Fibroblast of lung (primary cell): ENCODE data around the gene KLK8. TPM values are rescaled to one million over a fixed set of nuclear protein-coding genes. Genes with fewer than 3 reads are reported as not detected.

Experiments
- DNase-seq, 2 donors: peaks; one replicate each; pipeline versions ENCODE4 v3.0.0 to v3.0.0-alpha.2; 2010; ENCODE audit warnings: low read depth in 2 of 2
- H2AFZ ChIP-seq: 2 replicates; pipeline ENCODE4 v1.5.1; 2012; ENCODE audit warnings: low read length, control low read depth, inconsistent platforms
- H3K27ac ChIP-seq: 2 replicates; pipeline ENCODE4 v1.5.1; 2011; ENCODE audit warnings: low read length, control low read depth; ENCODE audit not compliant: insufficient read depth
- H3K27me3 ChIP-seq: 2 replicates; pipeline ENCODE4 v1.5.1; 2011; ENCODE audit warnings: mild to moderate bottlenecking, low read length; ENCODE audit not compliant: control insufficient read depth, insufficient read depth
- H3K36me3 ChIP-seq: 2 replicates; pipeline ENCODE4 v1.5.1; 2011; ENCODE audit warnings: low read length; ENCODE audit not compliant: control insufficient read depth, insufficient read depth
- H3K4me1 ChIP-seq: 2 replicates; pipeline ENCODE4 v1.5.1; 2011; ENCODE audit warnings: low read length; ENCODE audit not compliant: control insufficient read depth, insufficient read depth; ENCODE audit errors: extremely low read depth
- H3K4me2 ChIP-seq: 2 replicates; pipeline ENCODE4 v1.5.1; 2011; ENCODE audit warnings: low read length, control low read depth; ENCODE audit not compliant: insufficient read depth; ENCODE audit errors: extremely low read depth
- H3K4me3 ChIP-seq, 4 experiments: fragments of 200-600 bp in 1 of 4; sonication (generic) in 1 of 4; replicated peaks in 1 of 4; 2 replicates each; pipeline ENCODE4 v1.5.1; 2011 to 2016; ENCODE audit warnings: low read length in 4 of 4, low read depth in 3 of 4, mild to moderate bottlenecking in 3 of 4, control low read depth in 2 of 4, inconsistent platforms in 1 of 4, mixed read lengths in 1 of 4; ENCODE audit not compliant: insufficient read depth in 1 of 4; ENCODE audit errors: control extremely low read depth in 1 of 4
- H3K79me2 ChIP-seq: 2 replicates; pipeline ENCODE4 v1.5.1; 2012; ENCODE audit warnings: mild to moderate bottlenecking, low read length, inconsistent platforms; ENCODE audit not compliant: control insufficient read depth, insufficient read depth
- H3K9ac ChIP-seq: 2 replicates; pipeline ENCODE4 v1.5.1; 2011; ENCODE audit warnings: mild to moderate bottlenecking, low read length, control low read depth; ENCODE audit not compliant: insufficient read depth
- H3K9me3 ChIP-seq: 2 replicates; pipeline ENCODE4 v1.5.1; 2012; ENCODE audit warnings: low read depth, low read length; ENCODE audit not compliant: control insufficient read depth, insufficient read depth
- H4K20me1 ChIP-seq: 2 replicates; pipeline ENCODE4 v1.5.1; 2011; ENCODE audit warnings: low read length; ENCODE audit not compliant: control insufficient read depth, insufficient read depth; ENCODE audit errors: extremely low read depth
- EZH2 ChIP-seq: IDR thresholded peaks from 2 replicates; pipeline ENCODE4 v1.5.1; 2012; ENCODE audit warnings: low read length, control low read depth, mild to moderate bottlenecking; ENCODE audit errors: missing control alignments
- polyA plus RNA-seq, 2 donors: library from polyadenylated mRNA; depleted of rRNA in 1 of 2; stranded (reverse) in 1 of 2; unstranded in 1 of 2; fragments of >200 nt; gene quantifications; 2 replicates each; pipeline ENCODE4 v1.2.1, GENCODE V29; 2011 to 2012; ENCODE audit warnings: missing spikeins in 1 of 2
- total RNA-seq: library from RNA; depleted of rRNA; stranded (reverse); fragments of >200 nt; gene quantifications from 2 replicates; pipeline ENCODE4 v1.2.1, GENCODE V29; 2014
- TF ChIP-seq, protein P1 (sequence below), 2 donors: IDR thresholded peaks in 1 of 2; conservative IDR thresholded peaks in 1 of 2; 1 replicate in 1 of 2; 2 replicates in 1 of 2; pipeline ENCODE4 v1.5.1; 2011 to 2012; ENCODE audit warnings: low read length in 2 of 2, control low read depth in 1 of 2, inconsistent platforms in 1 of 2, low read depth in 1 of 2, mild to moderate bottlenecking in 1 of 2

Gene KLK8
- total and polyA plus RNA-seq, 2 donors (not counting 1 experiment from before 2014, with no cell fraction given), result not detected

GRCh38 chr19:51043497-51043896 is 42.1 kb upstream of the KLK8 start:
- DNase-seq, result no peak
- Histone ChIP-seq H3K4me3 (no peak overlapping the region), H3K9ac (no peak overlapping the region), H3K79me2 (no peaks in the 10 kb centered on the region), H4K20me1 (no peaks in the 10 kb centered on the region), H3K4me2 (no peak overlapping the region), H3K4me1 (no peaks in the 10 kb centered on the region), H3K9me3 (no peaks in the 10 kb centered on the region), H2AFZ (no peak overlapping the region), H3K36me3 (no peaks in the 10 kb centered on the region), H3K27me3 (no peaks in the 10 kb centered on the region), H3K27ac (no peak overlapping the region)
- no peak for TF ChIP-seq EZH2
- TF ChIP-seq, protein P1, sequence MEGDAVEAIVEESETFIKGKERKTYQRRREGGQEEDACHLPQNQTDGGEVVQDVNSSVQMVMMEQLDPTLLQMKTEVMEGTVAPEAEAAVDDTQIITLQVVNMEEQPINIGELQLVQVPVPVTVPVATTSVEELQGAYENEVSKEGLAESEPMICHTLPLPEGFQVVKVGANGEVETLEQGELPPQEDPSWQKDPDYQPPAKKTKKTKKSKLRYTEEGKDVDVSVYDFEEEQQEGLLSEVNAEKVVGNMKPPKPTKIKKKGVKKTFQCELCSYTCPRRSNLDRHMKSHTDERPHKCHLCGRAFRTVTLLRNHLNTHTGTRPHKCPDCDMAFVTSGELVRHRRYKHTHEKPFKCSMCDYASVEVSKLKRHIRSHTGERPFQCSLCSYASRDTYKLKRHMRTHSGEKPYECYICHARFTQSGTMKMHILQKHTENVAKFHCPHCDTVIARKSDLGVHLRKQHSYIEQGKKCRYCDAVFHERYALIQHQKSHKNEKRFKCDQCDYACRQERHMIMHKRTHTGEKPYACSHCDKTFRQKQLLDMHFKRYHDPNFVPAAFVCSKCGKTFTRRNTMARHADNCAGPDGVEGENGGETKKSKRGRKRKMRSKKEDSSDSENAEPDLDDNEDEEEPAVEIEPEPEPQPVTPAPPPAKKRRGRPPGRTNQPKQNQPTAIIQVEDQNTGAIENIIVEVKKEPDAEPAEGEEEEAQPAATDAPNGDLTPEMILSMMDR (conservative IDR thresholded peaks at IDR 0.05 in 1 of 2, IDR thresholded peaks at IDR 0.05 in 1 of 2; ENCODE audit: low read depth in 1 of 2, low read length in 2 of 2), result no peak

DNA sequence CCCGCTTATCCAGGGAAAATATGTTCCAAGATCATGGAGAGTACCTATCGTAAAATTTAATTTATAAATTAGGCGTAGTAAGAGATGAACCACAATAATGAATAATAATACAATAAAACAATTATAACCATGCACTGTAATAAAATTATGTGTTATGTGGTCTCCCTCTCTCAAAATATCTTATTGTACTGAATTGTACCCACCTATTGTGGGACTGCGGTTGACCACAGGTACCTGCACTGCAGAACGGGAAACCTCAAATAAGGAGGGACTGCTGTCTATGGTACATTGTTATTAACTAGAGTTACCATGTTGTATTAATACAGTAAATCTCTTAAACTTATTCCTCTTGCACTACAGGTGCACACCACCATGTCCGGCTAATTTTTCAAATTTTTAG is 38.7 kb upstream of the KLK8 start:
- Histone ChIP-seq H3K27ac (no peak overlapping the region), H3K4me1 (no peaks in the 10 kb centered on the region), H3K4me3 (no peak overlapping the region), H3K9ac (no peak overlapping the region), H3K36me3 (no peaks in the 10 kb centered on the region), H4K20me1 (no peaks in the 10 kb centered on the region), H3K4me2 (no peak overlapping the region), H3K27me3 (no peaks in the 10 kb centered on the region), H3K79me2 (no peaks in the 10 kb centered on the region), H3K9me3 (no peaks in the 10 kb centered on the region), H2AFZ (no peak overlapping the region)
- no peak for DNase-seq
- TF ChIP-seq EZH2, result no peak
- TF ChIP-seq, protein P1 (conservative IDR thresholded peaks at IDR 0.05 in 1 of 2, IDR thresholded peaks at IDR 0.05 in 1 of 2; ENCODE audit: low read depth in 1 of 2, low read length in 2 of 2), result no peak

DNA sequence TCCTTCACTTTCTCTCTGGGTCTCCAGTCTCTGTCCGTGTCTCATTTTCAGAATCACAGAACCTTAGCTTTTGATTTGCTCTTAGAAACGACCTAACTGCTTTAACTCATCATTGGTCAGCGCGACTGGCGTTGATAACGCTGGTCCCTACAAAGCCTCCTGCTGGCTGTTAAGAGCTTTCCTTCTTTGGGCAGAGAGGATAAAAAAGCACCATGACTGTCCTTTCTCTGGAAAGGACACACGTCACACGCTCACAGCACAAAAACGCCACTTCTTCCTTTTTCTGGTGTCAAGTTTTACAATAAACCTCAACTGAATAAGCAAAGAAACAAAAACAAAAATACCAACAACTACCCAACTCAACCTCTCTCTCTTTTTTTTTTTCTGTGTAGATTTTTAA is 35.1 kb upstream of the KLK8 start:
- H3K9me3 ChIP-seq, result no peaks in the 10 kb centered on the region
- DNase-seq, result no peak
- no peaks in the 10 kb centered on the region for H3K36me3 ChIP-seq
- H4K20me1 ChIP-seq, result no peaks in the 10 kb centered on the region
- no peaks in the 10 kb centered on the region for H3K79me2 ChIP-seq
- H3K27ac ChIP-seq, result no peak overlapping the region
- H3K9ac ChIP-seq, result no peak overlapping the region
- no peaks in the 10 kb centered on the region for H3K27me3 ChIP-seq
- H3K4me2 ChIP-seq, result no peak overlapping the region
- H3K4me3 ChIP-seq, result no peak overlapping the region
- H3K4me1 ChIP-seq, result no peaks in the 10 kb centered on the region
- H2AFZ ChIP-seq, result no peak overlapping the region
- TF ChIP-seq, protein P1 (conservative IDR thresholded peaks at IDR 0.05 in 1 of 2, IDR thresholded peaks at IDR 0.05 in 1 of 2; ENCODE audit: low read depth in 1 of 2, low read length in 2 of 2), result no peak
- TF ChIP-seq EZH2, result no peak
